Cardiac muscle cell (in vitro differentiated cells and primary cell): Measurements from ENCODE around the gene COL15A1. TPM values are rescaled to one million over a fixed set of nuclear protein-coding genes. Genes with fewer than 3 reads are reported as not detected.

Experiments used
- DNase-seq, 2 donors: peaks; one replicate each; pipeline versions ENCODE4 v3.0.0 to v3.0.0-alpha.2; 2010 to 2017; ENCODE audit warnings: low read depth in 1 of 2, low spot score in 1 of 2
- H3K27ac ChIP-seq: fragments of 200-600 bp; sonication (generic); 2 replicates; pipeline ENCODE4 v1.5.1; 2016
- H3K27me3 ChIP-seq: fragments of 200-600 bp; sonication (generic); 2 replicates; pipeline ENCODE4 v1.6.0; 2016; ENCODE audit warnings: control low read depth
- H3K36me3 ChIP-seq: fragments of 200-600 bp; sonication (generic); 2 replicates; pipeline ENCODE4 v1.5.1; 2016; ENCODE audit warnings: control low read depth
- H3K4me1 ChIP-seq: fragments of 200-600 bp; sonication (generic); 2 replicates; pipeline ENCODE4 v1.8.1; 2017; ENCODE audit warnings: low read depth, mild to moderate bottlenecking, mixed run types
- H3K4me3 ChIP-seq: fragments of 200-600 bp; sonication (generic); 2 replicates; pipeline ENCODE4 v1.5.1; 2016; ENCODE audit warnings: mild to moderate bottlenecking
- H3K9me3 ChIP-seq: fragments of 200-600 bp; sonication (generic); 2 replicates; pipeline ENCODE4 v1.5.1; 2017; ENCODE audit warnings: low read depth, mild to moderate bottlenecking, control low read depth
- polyA plus RNA-seq: library from polyadenylated mRNA; unstranded; fragments of >200 nt; fragmentation: Nextera tagmentation; extraction: Ambion mirVana; gene quantifications from 2 replicates; pipeline ENCODE4 v1.2.1, GENCODE V29; 2016
- total RNA-seq: library from RNA; depleted of rRNA; stranded (reverse); fragments of >200 nt; gene quantifications from 2 replicates; pipeline ENCODE4 v1.2.3, GENCODE V29; 2016
- TF ChIP-seq, protein P1 (sequence below): IDR thresholded peaks from 2 replicates; pipeline ENCODE4 v1.5.1; 2012; ENCODE audit warnings: low read depth, mild to moderate bottlenecking, low read length

Gene COL15A1
- total and polyA plus RNA-seq, 2 experiments from 2014 or later, result 0.74 to 1.3 TPM

DNA sequence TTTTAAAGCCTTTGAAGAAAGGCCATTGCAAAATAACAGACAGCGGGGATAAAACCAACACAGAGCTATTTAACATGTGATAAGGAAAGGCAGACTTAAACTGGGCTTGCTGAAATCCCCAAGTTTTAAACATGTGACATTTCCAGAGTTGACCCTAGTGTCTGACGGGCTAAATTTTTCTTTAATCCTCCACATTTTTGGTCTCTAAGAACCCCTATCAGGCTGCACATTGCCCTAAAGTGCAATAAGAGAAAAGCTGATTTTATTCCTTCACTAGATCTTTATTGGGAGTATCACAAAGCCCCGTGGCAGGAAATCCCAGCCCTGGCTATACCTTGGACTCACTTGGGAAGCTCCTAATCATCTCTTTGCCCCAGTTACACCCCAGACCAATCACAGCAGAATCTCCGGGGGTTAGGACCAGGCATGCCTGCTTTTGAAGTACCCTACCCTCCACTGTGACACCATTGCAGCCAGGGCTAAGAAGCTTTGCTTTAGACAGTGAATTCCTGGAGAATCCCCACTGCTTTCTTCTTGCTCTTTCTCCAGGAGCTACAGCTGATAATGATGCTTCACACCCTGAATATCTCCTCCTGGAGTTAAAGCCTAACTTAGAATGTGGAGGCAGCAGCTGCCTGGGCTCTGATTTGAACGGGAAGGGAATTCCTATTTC is 20.1 kb upstream of the COL15A1 start:
- DNase-seq, result no peak
- H3K9me3 ChIP-seq, result no peaks in the 10 kb centered on the region
- no peaks in the 10 kb centered on the region for H3K36me3 ChIP-seq
- H3K27ac ChIP-seq, result no peak overlapping the region
- no peak overlapping the region for H3K4me3 ChIP-seq
- H3K4me1 ChIP-seq, result peaks cover 10% of the 10 kb centered on the region
- TF ChIP-seq, protein P1, sequence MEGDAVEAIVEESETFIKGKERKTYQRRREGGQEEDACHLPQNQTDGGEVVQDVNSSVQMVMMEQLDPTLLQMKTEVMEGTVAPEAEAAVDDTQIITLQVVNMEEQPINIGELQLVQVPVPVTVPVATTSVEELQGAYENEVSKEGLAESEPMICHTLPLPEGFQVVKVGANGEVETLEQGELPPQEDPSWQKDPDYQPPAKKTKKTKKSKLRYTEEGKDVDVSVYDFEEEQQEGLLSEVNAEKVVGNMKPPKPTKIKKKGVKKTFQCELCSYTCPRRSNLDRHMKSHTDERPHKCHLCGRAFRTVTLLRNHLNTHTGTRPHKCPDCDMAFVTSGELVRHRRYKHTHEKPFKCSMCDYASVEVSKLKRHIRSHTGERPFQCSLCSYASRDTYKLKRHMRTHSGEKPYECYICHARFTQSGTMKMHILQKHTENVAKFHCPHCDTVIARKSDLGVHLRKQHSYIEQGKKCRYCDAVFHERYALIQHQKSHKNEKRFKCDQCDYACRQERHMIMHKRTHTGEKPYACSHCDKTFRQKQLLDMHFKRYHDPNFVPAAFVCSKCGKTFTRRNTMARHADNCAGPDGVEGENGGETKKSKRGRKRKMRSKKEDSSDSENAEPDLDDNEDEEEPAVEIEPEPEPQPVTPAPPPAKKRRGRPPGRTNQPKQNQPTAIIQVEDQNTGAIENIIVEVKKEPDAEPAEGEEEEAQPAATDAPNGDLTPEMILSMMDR, result no peak
- no peaks in the 10 kb centered on the region for H3K27me3 ChIP-seq

- no peaks in the 10 kb centered on the region for H3K27me3 ChIP-seq
- H3K4me3 ChIP-seq, result no peak overlapping the region
- TF ChIP-seq, protein P1, result no peak
- no peak for DNase-seq
- H3K36me3 ChIP-seq, result no peaks in the 10 kb centered on the region
- no peak overlapping the region for H3K27ac ChIP-seq
- no peaks in the 10 kb centered on the region for H3K9me3 ChIP-seq
- H3K4me1 ChIP-seq, result peaks cover 15% of the 10 kb centered on the region
Measured at GRCh38 chr9:98924946-98925820, 18.5 kb upstream of the COL15A1 start.

- no peak for DNase-seq
- Histone ChIP-seq H3K9me3 (no peaks in the 10 kb centered on the region), H3K4me3 (no peak overlapping the region), H3K4me1 (peaks cover 15% of the 10 kb centered on the region), H3K27ac (no peak overlapping the region), H3K36me3 (no peaks in the 10 kb centered on the region), H3K27me3 (no peaks in the 10 kb centered on the region)
- TF ChIP-seq, protein P1, result no peak
Measured at GRCh38 chr9:98925956-98926355, 17.8 kb upstream of the COL15A1 start.

- Histone ChIP-seq H3K9me3 (no peaks in the 10 kb centered on the region), H3K36me3 (no peaks in the 10 kb centered on the region), H3K27ac (no peak overlapping the region), H3K27me3 (no peaks in the 10 kb centered on the region), H3K4me3 (no peak overlapping the region), H3K4me1 (peaks cover 15% of the 10 kb centered on the region)
- TF ChIP-seq, protein P1, result no peak
- DNase-seq, result no peak
Measured at GRCh38 chr9:98927724-98928123, 16.0 kb upstream of the COL15A1 start.

- TF ChIP-seq, protein P1, result no peak
- Histone ChIP-seq H3K4me3 (no peak overlapping the region), H3K9me3 (no peaks in the 10 kb centered on the region), H3K4me1 (peaks cover 9% of the 10 kb centered on the region), H3K27me3 (no peaks in the 10 kb centered on the region), H3K36me3 (no peaks in the 10 kb centered on the region), H3K27ac (no peak overlapping the region)
- DNase-seq, result no peak
Measured at GRCh38 chr9:98929071-98929470, 14.6 kb upstream of the COL15A1 start.
